GM12878 (cell line): Measurements from ENCODE around the gene MESD. TPM values are rescaled to one million over a fixed set of nuclear protein-coding genes. Genes with fewer than 3 reads are reported as not detected.

Experiments used
- ATAC-seq: fragments of 200-7000 bp; cut with Tn5 transposase; 3 replicates; pipeline ENCODE4 v1.9.1; 2020; ENCODE audit warnings: mild to moderate bottlenecking, moderate library complexity
- BruUV-seq: library from RNA; stranded (reverse); fragments of 400-500 nt; replicated peaks from 2 replicates; lab custom pipeline; 2021; lab: Mats Ljungman, UMichigan
- CTCF ChIA-PET: fragments of 300-600 bp; sonication (Branson Sonifier 250); formaldehyde crosslinking; extraction: SDS; loops from one replicate; lab custom pipeline; 2021; ENCODE audit warnings: inconsistent platforms; lab: Yijun Ruan, JAX
- POLR2A ChIA-PET: fragments of 350-600 bp; formaldehyde crosslinking; extraction: SDS; loops from one replicate; lab custom pipeline; 2021; ENCODE audit warnings: inconsistent platforms; lab: Charles Lee
- RAD21 ChIA-PET: fragments of 300-600 bp; sonication (Branson Sonifier 250); formaldehyde crosslinking; loops from one replicate; lab custom pipeline; 2023; ENCODE audit warnings: antibody characterized with exemption; ENCODE audit not compliant: unreplicated experiment; lab: Charles Lee
- SMC1A ChIA-PET: fragments of 300-600 bp; sonication (Branson Sonifier 250); formaldehyde crosslinking; loops from one replicate; lab custom pipeline; 2023; ENCODE audit not compliant: unreplicated experiment, uncharacterized antibody; lab: Charles Lee
- DNase-seq: peaks from one replicate; pipeline ENCODE4 v3.0.0-alpha.2; 2011; ENCODE audit warnings: low read depth, low spot score
- FAIRE-seq: peaks from 3 replicates; lab custom pipeline; 2011; peaks lifted over from hg19 to GRCh38; lab: Jason Lieb, UNC
- H2AFZ ChIP-seq: 2 replicates; pipeline ENCODE4 v1.6.0; 2011; ENCODE audit warnings: low read depth, low read length, control low read depth; ENCODE audit not compliant: control insufficient read depth
- H3K27ac ChIP-seq: 2 replicates; pipeline ENCODE4 v1.5.1; 2011; ENCODE audit warnings: control low read depth; ENCODE audit not compliant: control insufficient read depth, insufficient read depth
- H3K27me3 ChIP-seq, 2 experiments: replicated peaks in 1 of 2; 2 replicates each; pipeline versions ENCODE4 v1.6.0 to v1.6.1; 2011; ENCODE audit warnings: low read length in 1 of 2; ENCODE audit not compliant: control insufficient read depth in 2 of 2, insufficient read depth in 2 of 2
- H3K36me3 ChIP-seq, 2 experiments: 2 replicates each; pipeline ENCODE4 v1.5.1; 2011; ENCODE audit warnings: low read length in 1 of 2; ENCODE audit not compliant: control insufficient read depth in 2 of 2, insufficient read depth in 2 of 2
- H3K4me1 ChIP-seq: 2 replicates; pipeline ENCODE4 v1.6.1; 2011; ENCODE audit warnings: mild to moderate bottlenecking, low read length, moderate library complexity, mixed read lengths; ENCODE audit not compliant: control insufficient read depth, insufficient read depth
- H3K4me2 ChIP-seq: 2 replicates; pipeline ENCODE4 v1.6.0; 2011; ENCODE audit warnings: control low read depth; ENCODE audit not compliant: control insufficient read depth, insufficient read depth
- H3K4me3 ChIP-seq: fragments of 200-600 bp; sonication (generic); 2 replicates; pipeline ENCODE4 v1.5.1; 2016
- H3K79me2 ChIP-seq: 2 replicates; pipeline ENCODE4 v1.6.0; 2011; ENCODE audit warnings: low read length; ENCODE audit not compliant: control insufficient read depth, insufficient read depth
- H3K9ac ChIP-seq: 2 replicates; pipeline ENCODE4 v1.8.0; 2011; ENCODE audit warnings: low read length, control low read depth, mixed read lengths; ENCODE audit not compliant: control insufficient read depth, insufficient read depth
- H3K9me3 ChIP-seq: replicated peaks from 3 replicates; pipeline ENCODE4 v1.5.1; 2011; ENCODE audit warnings: mild to moderate bottlenecking, low read length; ENCODE audit not compliant: control insufficient read depth, insufficient read depth
- H4K20me1 ChIP-seq: 2 replicates; pipeline ENCODE4 v1.6.0; 2011; ENCODE audit not compliant: control insufficient read depth, insufficient read depth
- BMI1 ChIP-seq: fragments of 450-650 bp; IDR thresholded peaks from 2 replicates; pipeline ENCODE4 v1.6.1; 2016; ENCODE audit warnings: mild to moderate bottlenecking, moderate library complexity, borderline replicate concordance
- E4F1 ChIP-seq: fragments of 450-650 bp; IDR thresholded peaks from 2 replicates; pipeline ENCODE4 v1.6.1; 2018; ENCODE audit warnings: borderline replicate concordance, mild to moderate bottlenecking; ENCODE audit not compliant: partially characterized antibody
- IRF3 ChIP-seq: fragments of 450-650 bp; IDR thresholded peaks from 2 replicates; pipeline ENCODE4 v1.6.1; 2014; ENCODE audit warnings: mild to moderate bottlenecking
- MXI1 ChIP-seq: fragments of 150-350 bp; IDR thresholded peaks from 2 replicates; pipeline ENCODE4 v1.6.1; 2011; ENCODE audit warnings: low read depth, mild to moderate bottlenecking, inconsistent platforms, low read length, improper control_type of control experiment
- NKRF ChIP-seq: fragments of 450-650 bp; conservative IDR thresholded peaks from 2 replicates; pipeline ENCODE4 v1.6.1; 2017; ENCODE audit warnings: mild to moderate bottlenecking, moderate library complexity
- POLR2AphosphoS5 ChIP-seq: IDR thresholded peaks from 2 replicates; pipeline ENCODE4 v1.6.1; 2011; ENCODE audit warnings: mild to moderate bottlenecking, low read length, inconsistent platforms
- POU2F2 ChIP-seq: IDR thresholded peaks from 3 replicates; pipeline ENCODE4 v1.6.1; 2011; ENCODE audit warnings: low read depth, mild to moderate bottlenecking, low read length, borderline replicate concordance
- PRDM15 ChIP-seq: fragments of 450-650 bp; formaldehyde crosslinking; IDR thresholded peaks from 2 replicates; pipeline ENCODE4 v1.4.0; 2020; ENCODE audit warnings: mild to moderate bottlenecking, moderate library complexity
- RB1 ChIP-seq: fragments of 450-650 bp; formaldehyde crosslinking; IDR thresholded peaks from 2 replicates; pipeline ENCODE4 v1.6.1; 2017; ENCODE audit warnings: mild to moderate bottlenecking, borderline replicate concordance
- RCOR1 ChIP-seq: conservative IDR thresholded peaks from 2 replicates; pipeline ENCODE4 v1.6.1; 2012; ENCODE audit warnings: low read depth, low read length, improper control_type of control experiment
- SMAD1 ChIP-seq: fragments of 450-650 bp; IDR thresholded peaks from 2 replicates; pipeline ENCODE4 v1.6.1; 2018; ENCODE audit warnings: mild to moderate bottlenecking, low read depth; ENCODE audit not compliant: partially characterized antibody
- ZBED1 ChIP-seq: IDR thresholded peaks from 2 replicates; pipeline ENCODE4 v1.6.1; 2016; ENCODE audit warnings: borderline replicate concordance
- ZNF24 ChIP-seq: fragments of 450-650 bp; IDR thresholded peaks from 2 replicates; pipeline ENCODE4 v1.6.1; 2017; ENCODE audit warnings: antibody characterized with exemption, mild to moderate bottlenecking
- WGBS: methylation state at CpG from one replicate; pipeline ENCODE4 v1.1.6; 2016; ENCODE audit warnings: low lambda C conversion rate; ENCODE audit not compliant: insufficient replicate concordance, insufficient coverage; ENCODE audit errors: missing lambda C conversion rate; 5-methylcytosine and 5-hydroxymethylcytosine counted together
- in situ Hi-C: fragments of 300-500 bp; cut with MboI; formaldehyde crosslinking; loops from 9 replicates; pipeline ENCODE4 v1.14.3; 2018; ENCODE audit warnings: mixed read lengths
- intact Hi-C: fragments of 100-400 bp; cut with micrococcal nuclease; formaldehyde crosslinking; loops from one replicate; pipeline ENCODE4 v1.14.2; 2022; ENCODE audit not compliant: unreplicated experiment
- polyA plus RNA-seq, 11 experiments: library from polyadenylated mRNA; depleted of rRNA in 4 of 11; unstranded in 6 of 11; stranded (reverse) in 5 of 11; fragments of >200 nt; fragmentation: Nextera tagmentation in 4 of 11; fragmentation: Illumina TruSeq in 1 of 11; extraction: Ambion mirVana in 4 of 11; extraction: Trizol in 1 of 11; gene quantifications; 1 replicate in 1 of 11; 2 replicates in 10 of 11; pipeline versions ENCODE4 v1.2.1 to v1.2.3, GENCODE V29; 2011 to 2016; ENCODE audit warnings: inconsistent platforms in 2 of 11, missing spikeins in 2 of 11, low read depth in 1 of 11
- total RNA-seq, 4 experiments: library from RNA; depleted of rRNA in 3 of 4; stranded (reverse); fragments of >200 nt in 3 of 4; fragmentation: Illumina TruSeq in 1 of 4; extraction: Trizol in 1 of 4; gene quantifications; 2 replicates each; pipeline versions ENCODE4 v1.2.1 to v1.2.3, GENCODE V29; 2013 to 2021

MESD gene
- total and polyA plus RNA-seq, 10 of the 15 experiments (the other 5 are each of a cell fraction or from before 2014, with no cell fraction given): 10.2 to 39.8 (median 20.9) TPM

GRCh38 chr15:80924278-80924677 is 65.3 kb downstream of the MESD start (continued):
- TF ChIP-seq NKRF (no peak), SMAD1 (no peak), MXI1 (no peak), RB1 (no peak), POU2F2 (no peak)

GRCh38 chr15:80923668-80924067 is 66.0 kb downstream of the MESD start:
- no TSS peak for BruUV-seq
- H3K9me3 ChIP-seq: no peaks in the 10 kb centered on the region
- H3K79me2 ChIP-seq: no peaks in the 10 kb centered on the region
- H3K4me3 ChIP-seq: no peak overlapping the region
- in situ Hi-C loops: no loop called here
- ChIA-PET SMC1A (interaction anchor here (1.3 kb wide), 1 partner anchor 11 kb away, joined by 4 read pairs; no protein-coding TSS in a partner anchor), CTCF (interaction anchor here (0.7 to 2.1 kb wide), 2 partner anchors 15 to 46 kb away, joined by 3 to 4 read pairs; no protein-coding TSS in a partner anchor), RAD21 (no interaction called here), POLR2A (no interaction called here)
- FAIRE-seq (no peak), DNase-seq (no peak), ATAC-seq (no peak)
- no peak overlapping the region for H3K27ac ChIP-seq
- WGBS: 29% methylated on average over 6 of the region's 6 CpGs
- H4K20me1 ChIP-seq: no peaks in the 10 kb centered on the region
- no peaks in the 10 kb centered on the region for H3K36me3 ChIP-seq
- no peak overlapping the region for H3K9ac ChIP-seq
- no peak overlapping the region for H3K4me2 ChIP-seq
- peaks cover 0 to 1% of the 10 kb centered on the region in 2 experiments; a peak in 1 of 4 replicates for H3K27me3 ChIP-seq
- H2AFZ ChIP-seq: no peak overlapping the region
- intact Hi-C loops: no loop called here
- H3K4me1 ChIP-seq: peaks cover 5% of the 10 kb centered on the region; the same call in 1 of the 2 replicates
- no peak for TF ChIP-seq ZNF24
- TF ChIP-seq POLR2AphosphoS5: no peak
- TF ChIP-seq BMI1: no peak
- TF ChIP-seq RCOR1: no peak
- TF ChIP-seq E4F1: no peak
- TF ChIP-seq PRDM15 (CRISPR knock-in tag): no peak
- no peak for TF ChIP-seq ZBED1
- no peak for TF ChIP-seq IRF3
- no peak for TF ChIP-seq RB1
